Measurements from ENCODE around the gene KRTAP10-7. TPM values are rescaled to one million over a fixed set of nuclear protein-coding genes. Genes with fewer than 3 reads are reported as not detected.

KRTAP10-7 gene
- total RNA-seq, 1 donor from 2014 or later, result not detected

GRCh38 chr21:44612029-44612486, 11.7 kb downstream of the KRTAP10-7 start, which contains the start of gene KRTAP10-8:
KRTAP10-8 (plus strand) TSS chr21:44612079; CDS start chr21:44612101, 22 bp downstream.
- no peak for TF ChIP-seq CTCF (IDR thresholded peaks at IDR 0.05)
- intact Hi-C loops (cut with DNase I), result no loop called here
- no peak for ATAC-seq

DNA sequence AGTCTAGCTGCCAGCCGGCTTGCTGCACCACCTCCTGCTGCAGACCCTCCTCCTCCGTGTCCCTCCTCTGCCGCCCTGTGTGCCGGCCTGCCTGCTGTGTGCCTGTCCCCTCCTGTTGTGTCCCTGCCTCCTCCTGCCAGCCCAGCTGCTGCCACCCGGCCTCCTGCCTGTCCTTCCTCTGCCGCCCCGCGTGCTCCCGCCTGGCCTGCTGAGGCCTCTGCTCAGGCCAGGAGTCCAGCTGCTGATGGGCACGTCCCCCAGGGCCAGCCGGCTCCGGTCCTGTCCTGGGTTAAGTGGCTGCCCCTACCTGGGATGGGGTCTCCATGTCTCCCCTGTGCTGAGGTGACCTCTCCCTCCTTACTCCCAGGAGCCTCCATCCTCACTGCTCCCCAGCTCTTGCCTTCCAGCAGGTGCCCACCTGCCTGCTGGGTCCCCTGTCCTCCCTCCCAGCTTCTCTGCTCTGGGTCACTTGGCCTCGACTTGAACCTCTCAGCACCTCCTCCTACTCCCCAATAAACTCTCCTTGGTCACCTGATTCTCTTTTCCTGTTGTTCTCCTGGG, 12.4 kb downstream of the KRTAP10-7 start:
- H3K27me3 ChIP-seq, result no peaks in the 10 kb centered on the region
- H3K4me3 ChIP-seq, result no peak overlapping the region
- no peaks in the 10 kb centered on the region for H3K36me3 ChIP-seq
- intact Hi-C loops (cut with DNase I), result no loop called here
- DNase-seq (peak; percentile 53), ATAC-seq (no peak)
- peaks cover 9% of the 10 kb centered on the region for H3K9me3 ChIP-seq
- TF ChIP-seq CTCF (IDR thresholded peaks at IDR 0.05), result no peak
- no peak overlapping the region for H3K27ac ChIP-seq
- H3K4me1 ChIP-seq, result no peaks in the 10 kb centered on the region

More at GRCh38 chr21:44612029-44612486, 11.7 kb downstream of the KRTAP10-7 start, which contains the start of gene KRTAP10-8:
- Histone ChIP-seq H3K27me3 (no peaks in the 10 kb centered on the region), H3K9me3 (peaks cover 9% of the 10 kb centered on the region), H3K27ac (no peak within 1 kb of the TSS), H3K4me1 (no peaks in the 10 kb centered on the region), H3K4me3 (no peak within 1 kb of the TSS), H3K36me3 (no peaks in the 10 kb centered on the region)
- peak; percentile 60 for DNase-seq

GRCh38 chr21:44613386-44614155, 13.2 kb downstream of the KRTAP10-7 start:
- H3K9me3 ChIP-seq, result peaks cover 9% of the 10 kb centered on the region
- no peaks in the 10 kb centered on the region for H3K27me3 ChIP-seq
- intact Hi-C loops (cut with DNase I), result no loop called here
- no peak for TF ChIP-seq CTCF (IDR thresholded peaks at IDR 0.05)
- H3K36me3 ChIP-seq, result no peaks in the 10 kb centered on the region
- no peak for DNase-seq
- no peaks in the 10 kb centered on the region for H3K4me1 ChIP-seq
- no peak overlapping the region for H3K27ac ChIP-seq
- ATAC-seq, result no peak
- no peak overlapping the region for H3K4me3 ChIP-seq

- H3K36me3 ChIP-seq, result no peaks in the 10 kb centered on the region
- H3K27me3 ChIP-seq, result no peaks in the 10 kb centered on the region
- intact Hi-C loops (cut with DNase I), result no loop called here
- H3K4me1 ChIP-seq, result no peaks in the 10 kb centered on the region
- H3K9me3 ChIP-seq, result peaks cover 9% of the 10 kb centered on the region
- ATAC-seq (no peak), DNase-seq (peak; percentile 57)
- no peak overlapping the region for H3K27ac ChIP-seq
- no peak overlapping the region for H3K4me3 ChIP-seq
- TF ChIP-seq CTCF (IDR thresholded peaks at IDR 0.05), result no peak
Measured at GRCh38 chr21:44614161-44614631, 13.8 kb downstream of the KRTAP10-7 start.

DNA sequence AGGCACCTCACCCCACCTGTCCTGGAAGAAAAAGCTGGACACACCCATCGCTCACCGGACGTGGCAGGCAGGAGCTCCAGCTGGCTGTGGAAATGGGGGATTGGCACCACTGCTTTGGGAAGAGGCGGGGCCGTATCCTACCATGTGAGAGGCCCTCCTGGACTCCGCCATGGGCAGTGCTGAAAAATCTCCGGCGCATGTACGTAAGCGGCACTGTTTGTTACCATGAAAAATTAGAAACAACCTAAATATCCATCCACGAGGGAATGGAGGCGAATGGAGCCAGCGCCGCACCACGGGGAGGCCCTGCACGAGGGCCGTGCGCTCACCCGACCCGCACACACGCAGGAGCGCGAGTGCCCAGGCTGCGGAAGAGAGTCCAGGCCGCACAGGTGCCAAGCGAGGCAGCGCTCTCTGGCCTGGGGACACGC, 14.6 kb downstream of the KRTAP10-7 start:
- peaks cover 4% of the 10 kb centered on the region for H3K9me3 ChIP-seq
- DNase-seq, result peak; percentile 59
- H3K4me3 ChIP-seq, result no peak overlapping the region
- no peak for ATAC-seq
- H3K36me3 ChIP-seq, result no peaks in the 10 kb centered on the region
- no peak overlapping the region for H3K27ac ChIP-seq
- intact Hi-C loops (cut with DNase I), result no loop called here
- H3K4me1 ChIP-seq, result no peaks in the 10 kb centered on the region
- TF ChIP-seq CTCF (IDR thresholded peaks at IDR 0.05), result no peak
- no peaks in the 10 kb centered on the region for H3K27me3 ChIP-seq

Measured in upper lobe of right lung (tissue), 1 donor.